GM18867 (cell line): ENCODE results near the gene ACTL8.

Experiments
- ATAC-seq: cut with Tn5 transposase; IDR thresholded peaks from one replicate; pipeline ENCODE4 v1.9.1; 2021; ENCODE audit warnings: mild to moderate bottlenecking, moderate library complexity; ENCODE audit not compliant: unreplicated experiment

ACTL8 gene

DNA sequence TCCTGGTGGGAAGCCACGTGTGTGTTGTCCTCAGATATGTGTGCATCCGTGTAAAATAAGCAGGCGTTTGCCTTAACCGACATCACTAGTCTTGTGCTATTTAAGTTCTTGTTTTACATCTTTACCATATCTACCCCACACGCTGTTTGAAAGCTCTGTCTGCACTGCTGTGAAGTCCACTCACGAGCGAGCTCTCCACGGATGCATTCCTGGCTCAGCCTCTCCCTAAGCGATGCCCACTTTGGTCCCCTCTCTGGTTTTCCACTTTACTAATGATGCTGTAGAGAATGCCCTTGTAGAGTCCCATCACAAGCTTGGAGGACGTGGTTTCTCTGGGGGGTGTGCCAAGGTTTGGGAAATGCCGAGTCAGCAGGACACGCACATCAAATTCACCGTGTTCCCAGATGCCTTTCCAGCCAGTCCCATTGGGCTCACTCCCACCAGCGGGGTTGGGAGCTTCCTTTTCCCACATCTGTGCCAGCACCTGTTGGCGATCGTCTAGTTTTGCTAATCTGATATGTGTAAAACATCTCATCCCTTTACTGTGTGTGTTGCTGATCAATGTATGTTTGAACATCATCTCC is 43.8 kb downstream of the ACTL8 start:
- ATAC-seq = no peak

GRCh38 chr1:17799642-17800041 is 44.5 kb downstream of the ACTL8 start:
- ATAC-seq = no peak

DNA sequence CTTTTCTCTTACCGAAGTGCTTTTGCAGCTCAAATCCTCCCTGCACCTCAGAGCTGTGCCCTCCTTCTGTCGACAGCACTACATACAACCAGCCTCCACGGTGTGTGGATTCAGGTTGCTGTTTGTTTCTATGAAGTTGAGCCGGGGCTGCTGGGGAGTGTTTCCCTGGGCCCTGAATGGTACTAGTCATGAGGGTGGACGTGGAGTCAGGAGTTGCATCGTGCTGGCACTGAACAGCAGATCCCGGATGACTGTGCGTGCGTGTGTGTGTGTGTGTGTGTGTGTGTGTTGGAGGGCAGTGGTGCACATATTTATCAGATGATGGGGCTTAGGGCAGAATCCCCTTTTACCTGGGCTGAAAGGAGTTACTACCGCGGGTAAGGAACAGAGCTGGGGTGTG is 47.0 kb downstream of the ACTL8 start:
- ATAC-seq = no peak

- no peak for ATAC-seq
Measured at GRCh38 chr1:17802945-17803344, 47.8 kb downstream of the ACTL8 start.

- ATAC-seq = no peak
Measured at GRCh38 chr1:17805869-17806684, 50.9 kb downstream of the ACTL8 start.

GRCh38 chr1:17808816-17809215 is 53.7 kb downstream of the ACTL8 start:
- ATAC-seq = no peak

DNA sequence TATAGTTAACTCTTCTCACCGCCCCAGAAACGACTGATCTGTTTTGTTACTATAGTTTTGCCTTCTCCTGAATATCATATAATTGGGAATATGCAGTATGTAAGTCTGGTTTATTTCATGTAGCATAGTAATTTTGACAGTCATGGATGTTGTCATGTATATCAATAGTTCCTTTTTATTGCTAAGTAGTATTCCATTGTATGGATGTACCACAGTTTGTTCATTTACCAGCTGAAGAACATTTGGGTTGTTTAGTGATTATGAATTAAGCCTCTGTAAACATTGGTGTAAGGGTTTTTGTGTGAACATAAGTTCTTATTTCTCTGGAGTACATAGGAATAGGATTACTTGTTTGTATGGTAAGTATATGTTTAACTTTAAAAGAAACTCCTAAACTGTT is 55.5 kb downstream of the ACTL8 start:
- no peak for ATAC-seq

DNA sequence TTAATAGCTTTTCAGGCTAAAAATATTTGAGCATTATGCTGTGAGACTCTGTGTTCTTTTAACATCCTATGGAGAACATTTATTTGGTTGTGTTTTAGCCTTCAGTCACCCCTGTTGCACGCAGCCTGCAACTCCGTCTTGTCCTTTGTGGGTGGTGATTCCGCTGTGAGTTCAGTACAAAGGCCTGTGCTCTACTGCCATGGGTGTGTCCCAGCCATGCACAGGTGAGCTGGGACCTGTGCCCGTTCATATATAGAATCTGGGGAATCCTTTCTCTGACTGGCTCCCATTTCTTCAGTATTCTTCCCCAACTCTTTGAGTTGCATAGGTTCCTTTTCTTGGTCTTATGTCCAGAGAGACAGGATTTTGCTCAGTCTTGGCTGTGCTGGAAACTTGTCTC is 61.4 kb downstream of the ACTL8 start:
- no peak for ATAC-seq

DNA sequence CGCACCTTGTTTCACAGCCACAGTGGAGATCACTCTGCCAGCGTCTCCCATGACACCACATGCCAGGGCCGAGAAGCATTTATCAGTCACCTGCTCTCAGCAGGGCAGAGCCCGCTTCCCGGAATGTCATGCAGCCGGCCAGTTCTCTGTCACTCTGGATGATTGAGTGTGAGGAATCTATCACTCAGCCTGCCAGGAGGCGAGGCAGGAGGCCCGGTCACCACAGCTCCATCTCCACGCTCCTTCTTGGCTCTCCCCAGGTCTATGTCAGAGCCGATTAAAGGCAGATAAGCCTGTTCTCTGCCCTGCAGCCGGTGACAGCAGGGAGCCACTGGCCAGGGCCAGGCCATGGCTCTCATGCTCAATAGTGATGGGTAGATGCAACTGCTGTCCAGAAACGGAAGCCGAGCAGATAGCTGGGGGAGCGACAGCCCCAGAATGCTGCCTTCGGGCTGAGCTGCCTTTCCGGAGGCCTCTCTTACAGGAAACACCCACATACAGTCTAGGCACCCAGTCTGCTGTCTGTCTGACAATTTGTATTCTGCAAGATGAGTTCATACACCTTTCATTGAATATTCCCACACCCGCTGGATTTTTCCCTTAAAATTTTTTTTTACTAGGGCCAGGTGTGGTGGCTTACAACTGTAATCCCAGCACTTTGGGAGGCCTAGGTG is 64.1 kb downstream of the ACTL8 start:
- no peak for ATAC-seq

GRCh38 chr1:17820198-17820597 is 65.1 kb downstream of the ACTL8 start:
- no peak for ATAC-seq

DNA sequence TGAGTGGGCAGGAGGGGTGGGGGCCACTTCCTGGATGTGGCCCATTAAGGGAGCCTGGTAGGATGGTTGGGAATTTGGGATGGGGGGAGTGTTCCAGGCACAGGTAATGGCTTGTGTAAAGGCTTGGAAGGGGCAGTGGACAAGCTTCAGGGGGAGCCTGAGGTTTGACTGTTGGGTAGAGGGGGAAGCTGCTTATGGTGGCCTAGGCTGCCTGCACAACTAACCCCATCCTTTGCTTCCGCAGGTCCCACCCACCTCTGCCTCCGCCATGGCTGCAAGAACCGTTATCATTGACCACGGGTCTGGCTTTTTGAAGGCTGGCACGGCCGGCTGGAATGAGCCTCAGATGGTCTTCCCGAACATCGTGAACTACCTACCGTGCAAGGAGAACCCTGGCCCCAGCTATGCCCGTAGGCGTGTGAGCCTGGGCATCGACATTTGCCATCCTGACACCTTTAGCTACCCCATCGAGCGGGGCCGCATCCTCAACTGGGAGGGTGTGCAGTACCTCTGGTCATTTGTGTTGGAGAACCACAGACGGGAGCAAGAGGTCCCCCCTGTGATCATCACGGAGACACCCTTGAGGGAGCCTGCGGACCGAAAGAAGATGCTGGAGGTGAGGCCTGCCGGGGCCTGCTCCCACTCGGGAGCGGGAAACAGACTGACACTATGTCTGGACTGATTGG is 67.8 kb downstream of the ACTL8 start:
- ATAC-seq = no peak

DNA sequence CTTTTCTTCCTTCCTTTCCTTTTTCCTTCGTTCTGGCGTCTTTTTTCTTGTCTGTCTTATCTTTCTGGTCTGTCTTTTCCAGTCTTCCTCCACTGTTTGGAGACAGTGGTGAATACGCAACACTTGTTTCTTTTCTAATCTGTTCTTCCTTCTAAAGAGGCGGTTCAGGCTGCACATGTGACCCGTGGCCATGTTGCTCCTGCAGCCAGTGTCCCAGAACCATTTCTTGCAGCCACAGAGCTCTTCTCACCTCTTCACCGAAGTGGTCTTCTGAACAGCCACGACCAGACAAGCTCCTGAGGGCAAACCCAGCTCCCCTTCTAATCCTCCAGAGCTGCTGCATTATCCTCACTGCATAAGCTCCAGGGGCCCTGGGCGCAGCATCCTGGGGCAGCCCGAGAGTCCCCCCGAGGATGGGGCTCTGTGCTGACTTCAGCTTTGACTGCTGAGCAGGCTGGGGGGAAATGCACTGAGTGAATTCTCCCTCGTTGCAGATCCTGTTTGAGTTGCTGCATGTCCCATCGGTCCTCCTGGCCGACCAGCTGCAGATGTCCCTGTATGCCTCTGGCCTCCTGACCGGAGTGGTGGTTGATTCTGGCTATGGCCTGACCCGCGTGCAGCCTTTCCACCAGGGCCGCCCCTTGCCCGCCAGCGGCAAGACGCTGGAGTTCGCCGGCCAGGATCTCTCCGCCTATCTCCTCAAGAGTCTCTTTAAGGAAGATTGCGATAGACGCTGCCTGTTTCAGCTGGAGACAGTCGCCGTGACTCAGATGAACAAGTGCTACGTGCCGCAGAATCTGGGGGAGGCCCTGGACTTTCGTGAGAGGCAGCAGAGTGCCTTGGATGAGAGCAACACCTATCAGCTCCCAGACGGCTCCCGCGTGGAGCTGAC is 70.4 kb downstream of the ACTL8 start:
- ATAC-seq = no peak

GRCh38 chr1:17826165-17826488 is 71.0 kb downstream of the ACTL8 start:
- no peak for ATAC-seq

- ATAC-seq = no peak
Measured at GRCh38 chr1:17828991-17829390, 73.9 kb downstream of the ACTL8 start.

- ATAC-seq = no peak
Measured at GRCh38 chr1:17829579-17829978, 74.4 kb downstream of the ACTL8 start.

DNA sequence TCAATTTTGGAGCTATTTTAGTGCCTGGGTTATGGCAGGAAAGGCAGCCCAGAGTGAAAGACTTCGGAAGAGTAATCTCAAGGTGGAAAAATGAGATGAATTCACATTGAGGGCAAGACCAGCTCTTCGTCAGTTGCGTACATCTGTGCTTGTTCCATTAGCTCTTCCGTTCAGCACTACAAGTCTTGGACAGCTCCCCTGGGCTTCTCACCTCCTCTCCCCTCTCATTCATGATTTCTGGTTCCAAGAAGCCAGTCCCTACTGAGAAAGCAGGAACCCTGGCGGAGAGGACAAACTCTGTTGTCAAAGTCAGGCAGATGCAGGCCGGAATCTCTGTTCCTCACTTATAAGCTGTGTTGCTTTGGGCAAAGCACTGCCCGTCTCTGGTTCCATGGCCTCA is 76.5 kb downstream of the ACTL8 start:
- ATAC-seq = no peak

GRCh38 chr1:17833661-17834501 is 78.7 kb downstream of the ACTL8 start:
- no peak for ATAC-seq

GRCh38 chr1:17834561-17835100 is 79.5 kb downstream of the ACTL8 start:
- ATAC-seq = no peak

DNA sequence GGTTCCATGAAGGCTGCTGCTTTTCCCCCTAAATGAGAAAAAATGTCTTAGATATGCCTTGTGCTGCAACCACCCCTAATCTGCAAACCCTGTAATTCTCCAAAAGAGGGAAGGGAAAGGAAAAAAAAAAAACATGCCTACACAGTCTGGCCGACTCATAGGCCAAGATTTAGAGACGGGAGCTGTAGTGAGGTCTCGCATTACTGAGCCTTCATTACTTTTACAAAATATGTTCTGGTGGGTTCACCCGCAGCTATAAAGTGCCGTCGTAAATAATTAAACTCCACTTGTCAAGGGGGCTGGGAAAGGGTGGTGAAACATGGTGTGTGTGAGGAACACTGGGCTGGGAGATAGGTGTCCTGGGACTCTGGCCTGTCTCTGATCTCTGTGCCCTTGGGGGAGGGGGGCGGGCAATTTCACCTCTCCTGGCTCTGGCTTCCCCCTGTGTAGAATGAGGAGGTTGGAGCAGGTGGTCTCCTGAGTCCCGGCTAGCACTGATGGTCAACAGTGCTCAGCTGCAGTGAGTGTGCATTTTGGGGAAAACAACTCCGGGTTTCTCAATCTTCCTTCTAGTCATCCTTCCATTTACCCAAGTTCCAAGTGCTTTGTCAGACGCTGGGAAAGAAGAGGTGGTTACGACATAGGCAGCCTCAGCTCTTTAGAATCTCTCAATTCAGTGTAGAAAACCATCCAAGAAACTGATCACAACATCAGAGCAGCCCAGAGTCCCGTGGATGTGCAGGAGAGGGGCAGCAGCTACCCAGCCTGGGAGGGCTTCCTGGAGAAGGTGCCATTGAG is 82.3 kb downstream of the ACTL8 start:
- ATAC-seq = no peak
